Measurements from ENCODE around the gene FBXO22. TPM values are rescaled to one million over a fixed set of nuclear protein-coding genes. Genes with fewer than 3 reads are reported as not detected.

The FBXO22 gene
- polyA plus RNA-seq, 4 donors = 36.0 to 50.4 (median 47.8) TPM

DNA sequence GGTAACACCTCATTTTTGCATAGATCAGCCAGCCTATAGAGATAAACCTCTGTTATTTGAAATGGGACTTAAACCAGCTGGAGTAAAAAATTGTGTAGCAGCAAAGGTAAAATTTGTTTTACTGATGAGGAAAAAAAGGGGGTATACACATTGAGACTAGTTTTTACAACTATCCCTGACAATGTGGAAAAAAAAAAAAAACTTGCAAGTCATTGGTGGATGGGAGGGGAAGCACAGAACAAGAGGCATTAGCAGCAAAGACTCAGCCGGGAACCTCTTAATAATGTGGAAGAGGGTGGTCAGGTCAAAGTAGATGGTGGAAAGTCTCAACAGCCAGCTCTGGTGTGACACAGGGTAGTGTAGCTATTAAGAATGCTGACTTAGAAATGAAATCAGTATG is 14.5 kb downstream of the FBXO22 start:
- no peak for DNase-seq (ENCODE audit: low read depth in 4 of 4, low spot score in 3 of 4)

DNA sequence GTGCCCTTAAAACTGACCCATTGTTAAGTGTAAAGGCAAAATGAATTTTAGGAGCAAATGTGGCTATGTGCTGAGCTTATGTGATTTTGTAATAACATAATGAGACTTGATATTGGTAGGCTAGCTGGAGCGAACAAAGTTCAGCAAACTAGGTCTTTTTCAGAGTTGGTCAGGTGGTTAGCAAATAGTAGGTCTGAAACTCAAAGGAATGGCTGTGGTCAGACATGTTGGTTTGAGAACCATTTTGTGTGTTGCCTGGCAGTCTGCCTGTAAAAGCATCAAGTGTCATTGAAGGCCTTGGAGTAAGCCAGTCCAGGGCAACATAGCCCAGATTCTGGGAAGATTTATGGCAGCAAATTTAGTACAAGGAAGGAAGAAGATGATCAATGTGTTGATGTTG is 16.4 kb downstream of the FBXO22 start:
- no peak for DNase-seq (ENCODE audit: low read depth in 4 of 4, low spot score in 3 of 4)

DNA sequence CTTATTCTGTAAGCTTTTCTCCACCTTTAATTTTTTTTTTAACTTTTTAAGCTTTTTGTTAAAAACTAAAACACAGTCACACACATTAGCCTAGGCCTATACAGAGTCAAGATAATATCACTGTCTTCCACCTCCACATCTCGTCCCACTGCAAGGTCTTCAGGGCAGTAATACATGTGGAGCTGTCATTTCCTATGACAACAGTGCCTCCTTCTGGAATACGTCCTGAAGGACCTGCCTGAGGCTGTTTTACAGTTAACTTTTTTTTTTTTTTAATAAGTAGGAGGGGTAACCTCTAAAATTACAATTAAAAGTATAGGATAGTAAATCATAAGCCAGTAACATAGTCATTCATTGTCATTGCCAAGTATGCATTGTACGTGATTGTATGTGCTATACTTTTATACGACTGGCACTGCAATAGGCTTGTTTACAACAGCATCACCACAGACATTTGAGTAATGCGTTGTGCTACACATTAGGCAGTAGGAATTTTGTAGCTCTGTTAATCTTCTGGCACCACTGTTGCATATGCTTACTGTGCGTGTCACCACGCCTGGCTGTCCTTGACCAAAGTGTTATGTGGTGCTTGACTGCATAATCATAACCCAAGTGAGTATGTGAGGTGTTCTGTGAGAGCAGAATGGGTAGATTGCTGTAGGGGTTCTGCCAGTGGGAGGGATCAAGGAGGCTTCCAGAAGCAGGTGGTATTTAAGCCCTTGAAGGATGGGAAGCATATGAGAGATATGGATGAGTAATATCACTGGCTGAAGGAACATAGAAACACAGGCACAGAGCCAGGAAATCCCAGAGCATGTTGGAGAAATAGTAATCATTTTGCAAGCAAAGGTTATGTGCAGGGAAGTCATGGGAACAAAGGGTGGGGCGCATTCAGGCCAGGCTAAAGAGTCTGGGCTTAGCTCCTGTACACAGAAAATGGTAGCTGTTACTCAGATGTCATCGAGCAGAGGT is 18.3 kb downstream of the FBXO22 start:
- peak in 1 of 4 donors; percentile 29 for DNase-seq (ENCODE audit: low read depth in 4 of 4, low spot score in 3 of 4)

DNA sequence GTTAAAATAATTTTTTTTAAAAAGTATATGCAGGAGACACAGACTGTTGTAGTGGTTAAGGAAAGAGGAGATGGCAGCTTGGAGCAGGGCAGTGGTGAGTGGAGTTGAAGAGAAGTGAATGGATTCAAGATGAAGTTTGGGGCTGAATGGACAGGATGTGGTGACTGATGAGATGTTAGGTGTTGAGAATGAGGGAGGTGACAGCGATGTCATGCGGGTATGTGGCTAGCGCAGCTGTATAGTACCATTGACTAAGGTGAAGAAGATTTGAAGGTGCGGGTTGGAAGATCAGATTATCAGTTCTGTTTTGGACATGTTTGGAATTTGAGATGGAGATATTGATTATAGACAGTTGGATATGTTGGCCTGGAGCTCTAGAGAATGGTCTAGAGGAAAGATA is 20.1 kb downstream of the FBXO22 start:
- DNase-seq (ENCODE audit: low read depth in 4 of 4, low spot score in 3 of 4) = no peak

DNA sequence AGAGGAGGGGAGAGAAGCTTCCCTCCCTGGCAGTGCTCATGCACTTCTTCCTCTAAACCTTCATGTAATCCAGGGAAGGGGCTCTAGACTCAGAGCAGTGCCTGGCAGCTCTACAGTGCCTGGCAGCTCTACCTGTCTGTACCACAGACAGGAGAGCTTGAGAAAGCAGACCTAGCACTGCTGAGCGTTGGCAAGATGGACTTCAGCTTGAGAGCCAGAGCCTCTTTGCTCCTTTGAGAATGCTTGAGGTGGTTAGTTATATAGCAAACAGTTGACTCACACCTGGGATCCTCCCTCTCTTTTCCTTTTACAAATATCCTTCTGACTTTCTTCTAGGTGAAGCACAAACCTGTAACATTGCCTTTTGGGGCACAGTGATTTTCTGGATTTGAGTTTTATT is 20.9 kb downstream of the FBXO22 start:
- DNase-seq (ENCODE audit: low read depth in 4 of 4, low spot score in 3 of 4) = no peak

DNA sequence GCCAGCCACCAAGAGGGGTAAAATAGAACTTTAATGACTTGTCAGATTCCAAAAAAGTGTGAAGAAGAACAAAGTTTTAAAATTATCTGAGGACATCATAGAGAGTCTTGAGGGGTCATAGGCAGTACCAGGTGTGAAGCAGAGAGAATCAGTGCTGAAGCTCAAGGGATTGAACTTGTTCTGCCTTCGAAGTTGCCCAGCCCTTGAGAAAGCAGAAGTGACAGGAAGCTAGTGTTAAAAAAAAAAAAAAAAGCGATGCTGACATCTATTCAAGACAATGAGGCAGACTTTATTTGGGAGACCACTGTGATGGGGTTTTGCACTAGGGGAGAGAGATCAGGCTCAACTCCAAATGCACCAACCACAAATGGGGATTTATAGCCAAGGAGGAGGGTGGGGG is 21.8 kb downstream of the FBXO22 start:
- DNase-seq (ENCODE audit: low read depth in 4 of 4, low spot score in 3 of 4) = no peak

DNA sequence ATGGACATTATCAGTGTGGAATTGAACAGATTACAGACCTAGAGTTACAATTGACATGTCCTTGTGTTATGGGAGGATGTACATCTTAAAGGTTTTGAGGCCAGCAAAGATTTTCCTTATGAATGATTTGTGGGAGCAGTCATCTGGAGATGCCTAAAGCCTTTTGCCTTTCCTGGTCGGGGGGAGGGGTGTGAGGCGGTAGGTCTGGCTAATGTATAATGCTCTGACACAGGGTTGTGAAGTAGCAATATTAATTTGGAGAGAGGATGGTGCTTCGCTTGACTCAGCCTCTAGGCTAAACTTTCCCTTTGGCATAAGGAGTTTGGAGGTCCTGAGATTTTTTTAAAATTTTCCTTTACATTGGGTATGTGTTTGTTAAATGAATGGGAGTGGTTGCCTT is 23.3 kb downstream of the FBXO22 start:
- DNase-seq (ENCODE audit: low read depth in 4 of 4, low spot score in 3 of 4) = no peak

DNA sequence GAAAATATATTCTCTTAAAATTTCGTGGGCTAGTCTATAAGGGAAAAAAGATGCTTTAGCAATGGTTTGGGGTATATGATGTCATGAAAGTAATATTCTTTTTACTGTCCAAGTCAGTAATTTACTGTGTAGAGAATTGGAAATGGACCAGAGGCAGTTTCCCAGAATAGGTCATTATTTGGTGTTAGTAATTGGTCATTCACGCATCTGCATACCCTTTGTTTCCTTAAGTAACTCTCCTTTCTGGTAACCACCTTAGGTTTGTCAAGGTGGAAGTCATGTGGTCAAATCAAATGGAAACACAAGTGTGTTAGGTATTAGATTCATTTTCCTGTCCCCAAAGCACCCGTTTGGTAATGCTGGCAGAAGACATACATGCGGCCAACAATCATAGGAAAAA is 23.9 kb downstream of the FBXO22 start:
- no peak for DNase-seq (ENCODE audit: low read depth in 4 of 4, low spot score in 3 of 4)

DNA sequence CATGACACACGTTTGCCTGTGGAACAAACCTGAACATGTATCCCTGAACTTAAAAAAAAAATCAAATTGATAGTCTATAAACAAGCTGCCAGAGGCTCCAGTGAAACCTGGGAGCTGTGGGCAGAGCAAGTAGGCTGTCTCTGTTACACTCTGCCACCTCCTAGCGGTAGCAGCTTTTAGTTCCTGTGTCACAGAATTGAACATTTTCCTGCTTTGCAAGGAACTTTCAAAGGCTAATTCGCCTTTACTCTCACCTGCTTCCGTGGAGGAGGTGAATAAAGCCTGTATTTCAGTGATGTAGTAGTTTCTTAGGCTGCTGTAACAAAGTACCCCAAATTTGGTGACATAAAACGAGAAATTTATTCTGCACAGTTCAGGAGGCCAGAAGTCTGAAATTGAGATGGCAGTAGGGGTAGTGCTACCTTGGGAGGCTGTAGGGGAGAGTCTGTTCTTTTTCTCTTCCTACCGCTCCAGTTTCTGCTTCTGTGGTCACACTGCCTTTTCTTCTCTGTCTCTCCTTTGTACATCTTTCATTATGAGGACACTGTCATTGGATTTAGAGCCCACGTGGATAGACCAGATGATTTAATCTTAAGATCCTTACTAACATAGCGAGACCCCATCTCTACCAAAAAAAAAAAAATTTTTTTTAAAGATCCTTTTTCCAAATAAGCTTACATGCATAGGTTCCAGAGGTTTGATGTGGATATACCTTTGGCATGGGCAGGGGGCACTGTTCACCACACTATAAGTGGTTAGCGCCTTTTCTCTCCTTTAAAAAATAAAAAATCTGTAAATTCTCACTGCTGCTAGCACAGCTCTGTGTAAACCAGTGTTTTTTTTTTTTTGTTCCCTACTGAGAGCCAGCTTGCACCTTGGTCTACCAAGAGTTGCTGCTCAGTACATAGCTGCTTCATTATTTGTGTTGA is 25.3 kb downstream of the FBXO22 start:
- peak in 3 of 4 donors; percentile 10 to 22 (median 20) for DNase-seq (ENCODE audit: low read depth in 4 of 4, low spot score in 3 of 4)

DNA sequence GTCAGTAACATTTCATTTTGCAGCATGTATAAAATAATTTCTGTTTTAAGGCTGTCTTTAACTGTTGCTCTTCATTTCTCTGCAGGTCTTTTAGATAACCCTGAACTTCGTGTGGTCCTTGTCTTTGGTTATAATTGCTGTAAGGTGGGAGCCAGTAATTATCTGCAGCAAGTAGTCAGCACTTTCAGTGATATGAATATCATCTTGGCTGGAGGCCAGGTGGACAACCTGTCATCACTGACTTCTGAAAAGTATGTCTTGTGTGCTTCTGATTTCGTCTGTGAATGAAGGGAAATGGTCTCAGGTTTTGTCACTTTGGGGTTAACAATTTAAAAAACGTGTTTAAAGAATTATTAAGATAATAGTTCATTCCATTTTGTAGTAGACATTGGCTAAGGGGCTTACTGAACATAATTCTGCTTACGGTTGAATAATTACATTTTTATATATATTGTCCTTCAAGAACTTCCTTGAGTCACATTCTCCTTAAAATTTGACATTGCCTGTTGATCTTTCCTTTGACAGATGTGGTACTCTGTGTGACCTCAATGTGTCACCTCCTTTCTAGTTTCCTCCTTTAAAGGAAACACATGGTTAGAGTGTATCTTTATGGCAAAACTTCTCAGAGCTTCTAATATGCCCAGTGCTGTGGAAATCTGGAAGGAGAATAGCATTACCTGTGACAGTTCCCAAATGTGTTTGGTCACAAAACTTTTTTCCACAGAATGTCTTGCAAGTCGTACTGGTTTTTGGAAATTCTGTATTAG is 26.3 kb downstream of the FBXO22 start:
- DNase-seq (ENCODE audit: low read depth in 4 of 4, low spot score in 3 of 4) = no peak

DNA sequence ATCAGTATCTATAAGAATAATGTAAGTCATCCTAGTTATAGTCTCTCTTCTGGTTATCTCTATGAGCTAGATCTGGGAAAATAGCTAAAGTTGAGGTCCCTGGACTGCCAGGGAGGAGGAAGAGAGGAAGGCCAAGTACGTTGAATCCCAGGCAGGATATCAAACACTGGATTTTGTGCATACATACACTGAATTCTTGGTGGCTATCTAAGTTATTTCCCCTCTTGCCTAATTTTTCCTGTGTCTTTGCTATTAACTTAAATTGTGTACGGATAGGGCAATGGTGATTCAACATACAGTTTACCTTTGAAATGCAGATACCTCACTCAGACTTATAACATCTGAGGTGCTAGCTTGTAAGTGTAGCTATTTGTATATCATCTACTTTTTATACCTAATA is 27.2 kb downstream of the FBXO22 start:
- no peak for DNase-seq (ENCODE audit: low read depth in 4 of 4, low spot score in 3 of 4)

DNA sequence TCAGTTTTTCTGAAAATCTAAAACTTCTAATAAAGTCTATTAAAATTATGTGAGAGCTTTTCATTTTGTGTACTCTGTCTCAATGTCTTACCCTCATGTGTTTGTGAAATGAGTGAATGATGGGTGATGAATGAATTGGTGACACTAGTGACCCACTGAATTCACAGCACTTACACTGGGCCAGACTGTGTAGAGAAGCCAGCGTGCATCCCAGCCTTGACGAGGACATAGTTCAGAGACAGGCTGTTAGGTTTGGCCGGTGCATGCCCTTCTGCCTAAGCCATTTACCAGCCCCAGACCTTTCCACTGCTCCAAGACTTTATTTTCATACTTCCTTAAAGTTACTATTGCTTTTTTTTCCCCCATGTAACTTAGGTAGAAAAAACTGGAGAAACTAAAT is 38.8 kb downstream of the FBXO22 start:
- DNase-seq (ENCODE audit: low read depth in 4 of 4, low spot score in 3 of 4) = no peak

DNA sequence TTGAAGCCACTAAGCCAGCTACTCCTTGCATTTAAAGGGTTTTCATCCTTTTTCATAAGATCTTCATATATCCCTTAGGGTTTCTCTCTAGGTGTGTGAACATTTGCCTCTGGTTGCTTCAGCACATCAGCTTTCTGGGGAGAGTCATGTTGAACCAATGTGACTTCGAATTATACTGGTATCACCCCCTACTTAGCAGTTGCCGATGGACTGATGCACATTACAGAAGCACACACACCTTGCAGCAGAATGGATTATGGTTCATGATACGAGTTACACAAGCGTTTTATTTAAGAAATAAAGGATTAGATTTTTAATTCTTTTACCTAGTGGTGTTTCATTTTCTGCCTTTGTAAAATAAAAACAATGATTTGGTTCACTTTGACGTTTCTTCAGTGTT is 39.6 kb downstream of the FBXO22 start:
- no peak for DNase-seq (ENCODE audit: low read depth in 4 of 4, low spot score in 3 of 4)

DNA sequence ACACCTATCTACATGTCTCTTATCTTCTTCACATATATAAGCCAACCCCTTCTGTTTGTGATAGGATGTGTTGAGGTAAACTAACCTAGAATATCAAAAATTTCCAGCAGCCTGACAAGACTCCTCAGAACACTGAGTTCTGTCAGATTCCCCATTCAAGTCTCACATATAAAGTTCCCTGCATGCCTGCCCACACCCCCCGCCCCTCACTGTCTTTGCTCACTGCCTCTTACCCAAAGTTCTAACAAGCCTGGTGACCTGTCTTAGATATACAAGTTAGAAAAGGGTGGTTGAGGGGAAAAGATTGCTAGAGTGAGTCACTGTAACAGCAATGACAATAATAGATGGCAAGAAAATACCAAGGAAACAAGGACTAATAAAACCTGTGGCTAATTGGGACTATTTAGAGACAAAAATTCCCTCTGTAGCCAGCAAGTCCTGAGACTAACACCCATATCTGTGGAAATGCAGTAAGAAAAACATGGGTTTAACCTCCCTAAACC is 40.1 kb downstream of the FBXO22 start:
- DNase-seq (ENCODE audit: low read depth in 4 of 4, low spot score in 3 of 4) = no peak

DNA sequence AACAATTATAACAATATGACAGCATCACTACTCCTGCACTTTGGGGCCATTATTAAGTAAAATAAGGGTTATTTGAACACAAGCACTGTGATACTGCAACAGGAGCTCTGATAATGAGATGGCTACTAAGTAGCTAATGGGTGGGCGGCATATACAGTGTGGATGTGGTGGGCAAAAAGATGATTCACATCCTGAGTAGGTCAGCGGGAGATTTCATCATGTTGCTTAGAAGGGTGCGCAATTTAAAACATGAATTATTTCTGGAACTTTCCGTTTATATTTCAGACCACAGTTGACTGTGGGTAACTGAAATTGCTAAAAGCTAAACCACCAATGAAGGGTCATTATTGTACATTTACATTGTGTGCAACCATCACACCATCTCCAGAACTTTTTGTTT is 42.3 kb downstream of the FBXO22 start:
- DNase-seq (ENCODE audit: low read depth in 4 of 4, low spot score in 3 of 4) = no peak

DNA sequence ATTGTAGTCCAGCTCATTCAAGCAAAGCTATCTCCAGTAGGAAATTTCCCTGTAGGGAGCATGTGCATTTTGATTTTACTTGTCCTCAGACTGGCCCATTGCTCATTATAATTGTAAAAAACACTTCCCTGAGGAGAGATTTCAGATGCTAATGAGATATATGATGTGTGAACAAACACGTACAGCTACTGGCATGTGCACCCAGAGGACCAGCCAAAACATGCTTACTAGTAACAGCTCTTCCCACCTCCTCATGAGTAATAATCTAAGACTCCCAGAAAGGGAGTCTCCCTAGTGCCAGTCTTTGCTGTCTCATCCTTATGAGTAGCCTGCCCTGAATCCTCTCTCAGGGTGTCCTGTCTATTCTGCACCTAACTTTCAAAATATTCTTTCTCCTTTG is 43.4 kb downstream of the FBXO22 start:
- DNase-seq (ENCODE audit: low read depth in 4 of 4, low spot score in 3 of 4) = no peak

DNA sequence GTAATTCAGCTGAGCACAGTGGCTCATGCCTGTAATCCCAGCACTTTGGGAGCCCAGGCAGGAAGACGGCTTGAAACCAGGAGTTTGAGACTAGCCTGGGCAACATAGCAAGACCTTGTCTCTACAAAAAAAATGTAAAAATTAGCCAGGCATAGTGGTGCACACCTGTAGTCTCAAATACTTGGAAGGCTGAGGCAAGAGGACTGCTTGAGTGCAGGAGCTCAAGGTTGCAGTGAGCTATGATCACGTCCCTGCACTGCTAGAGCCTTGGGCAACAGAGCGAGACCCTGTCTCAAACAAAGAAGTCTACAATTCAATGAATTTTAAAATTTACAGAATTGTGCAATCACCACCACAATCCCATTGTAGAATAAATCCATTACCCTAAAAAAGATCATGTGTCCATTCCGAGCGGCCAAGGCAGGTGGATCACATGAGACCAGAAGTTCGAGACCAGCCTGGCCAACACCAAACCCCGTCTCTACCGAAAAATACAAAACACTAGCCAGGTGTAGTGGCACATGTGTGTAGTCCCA is 45.2 kb downstream of the FBXO22 start:
- no peak for DNase-seq (ENCODE audit: low read depth in 4 of 4, low spot score in 3 of 4)

DNA sequence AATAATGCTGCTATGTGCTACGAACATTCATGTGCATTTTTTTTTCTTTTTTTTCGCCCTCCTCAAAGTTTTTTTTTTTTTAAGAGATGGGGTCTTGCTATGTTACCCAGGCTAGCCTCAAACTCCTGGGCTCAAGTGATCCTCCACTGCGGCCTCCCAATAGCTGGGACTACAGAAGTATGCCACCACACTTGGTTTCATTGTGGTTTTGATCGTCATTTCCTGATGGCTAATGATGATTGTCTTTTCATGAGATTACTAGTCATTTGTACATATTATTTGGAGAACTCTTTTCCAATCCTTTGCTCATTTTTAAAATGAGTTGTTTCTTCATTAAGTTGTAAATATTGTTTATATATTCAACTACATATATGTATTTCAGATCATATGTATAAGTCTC is 48.8 kb downstream of the FBXO22 start:
- no peak for DNase-seq (ENCODE audit: low read depth in 4 of 4, low spot score in 3 of 4)

DNA sequence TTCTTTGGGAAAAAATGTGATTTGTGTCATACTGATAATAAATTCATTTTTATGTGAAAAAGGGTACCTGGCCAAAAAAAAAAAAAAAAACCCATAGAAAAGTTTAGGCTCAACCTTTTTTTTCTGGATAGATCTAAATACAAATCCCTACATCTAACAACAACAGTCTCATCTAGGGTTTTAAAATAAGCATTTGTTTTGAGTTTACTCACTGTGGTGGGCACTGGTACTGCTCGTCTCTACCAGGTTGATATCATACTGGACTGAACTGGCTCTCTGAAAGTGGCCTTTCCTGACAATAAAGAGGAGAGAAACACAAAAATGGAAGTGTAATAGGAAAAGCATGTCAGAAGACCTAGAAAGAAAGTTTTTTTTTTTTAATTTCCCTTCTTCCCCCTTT is 52.0 kb downstream of the FBXO22 start:
- DNase-seq (ENCODE audit: low read depth in 4 of 4, low spot score in 3 of 4) = no peak

DNA sequence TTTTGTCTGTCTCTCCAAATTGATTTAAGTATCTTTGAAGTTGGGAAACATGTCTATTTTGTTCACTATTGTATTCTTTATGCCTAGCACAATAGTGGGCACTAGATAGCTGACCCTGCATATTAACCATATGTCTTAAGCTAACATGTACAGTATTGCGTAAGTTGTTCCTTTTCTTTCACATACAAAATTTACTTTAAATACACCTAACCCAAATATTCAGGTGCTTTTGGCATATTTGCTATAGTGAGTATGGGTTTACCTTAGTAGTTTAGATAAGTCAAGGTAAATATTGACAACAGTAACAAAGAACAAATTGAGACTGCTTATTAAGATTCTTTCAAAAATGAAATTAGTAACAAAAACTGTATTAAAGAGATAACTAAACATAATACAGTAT is 57.7 kb downstream of the FBXO22 start:
- DNase-seq (ENCODE audit: low read depth in 4 of 4, low spot score in 3 of 4) = no peak

Measured in left renal pelvis (tissue), 4 donors.